Measurements from ENCODE around the gene TGFBRAP1.
"Not testable (repeated sequence)": the region's sequence is repeated elsewhere in the genome, so short reads cannot be mapped to it uniquely, and the experiment has no call there.

Gene TGFBRAP1

DNA sequence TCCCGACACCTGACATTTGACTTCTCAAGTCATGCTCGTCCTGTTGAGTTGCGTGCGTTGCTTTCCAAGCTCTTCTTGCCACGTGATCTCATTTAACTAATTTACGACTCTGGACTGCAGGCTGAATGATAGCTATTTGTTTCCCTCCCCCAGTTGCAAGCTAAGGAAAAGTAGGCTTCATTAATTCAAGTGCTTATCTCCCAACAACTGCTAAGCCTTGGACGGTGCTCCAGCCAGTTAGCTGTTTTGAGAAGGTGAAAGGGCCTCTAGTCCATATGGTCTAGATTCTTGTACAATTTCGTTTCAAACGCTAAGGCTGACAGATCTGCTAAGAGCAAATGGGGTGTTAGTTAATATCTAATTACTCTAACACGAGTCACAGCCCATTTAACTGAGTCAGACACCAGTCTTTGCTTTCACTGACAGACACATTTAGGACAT, 66.9 kb downstream of the TGFBRAP1 start:
- Histone ChIP-seq H3K36me3 (ENCODE audit: control insufficient read depth, insufficient read depth, low read length, severe bottlenecking) (peaks cover 22% of the 10 kb centered on the region), H3K4me1 (ENCODE audit: control insufficient read depth, insufficient read depth, low read length) (peaks cover 7% of the 10 kb centered on the region), H3K9ac (ENCODE audit: low read length) (no peak overlapping the region), H3K9me3 (ENCODE audit: control insufficient read depth, low read length) (no peaks in the 10 kb centered on the region), H3K4me3 (ENCODE audit: low read length) (no peak overlapping the region), H3K27me3 (replicated peaks; ENCODE audit: control insufficient read depth, insufficient read depth, low read length) (no peaks in the 10 kb centered on the region)
- no peak for DNase-seq (ENCODE audit: low read depth)

GRCh38 chr2:105261061-105261460, 68.5 kb downstream of the TGFBRAP1 start:
- Histone ChIP-seq H3K36me3 (ENCODE audit: control insufficient read depth, insufficient read depth, low read length, severe bottlenecking) (peaks cover 5% of the 10 kb centered on the region), H3K9me3 (ENCODE audit: control insufficient read depth, low read length) (no peaks in the 10 kb centered on the region), H3K27me3 (replicated peaks; ENCODE audit: control insufficient read depth, insufficient read depth, low read length) (no peaks in the 10 kb centered on the region), H3K9ac (ENCODE audit: low read length) (no peak overlapping the region), H3K4me3 (ENCODE audit: low read length) (no peak overlapping the region), H3K4me1 (ENCODE audit: control insufficient read depth, insufficient read depth, low read length) (peaks cover 7% of the 10 kb centered on the region)
- peak; percentile 97 for DNase-seq (ENCODE audit: low read depth)

DNA sequence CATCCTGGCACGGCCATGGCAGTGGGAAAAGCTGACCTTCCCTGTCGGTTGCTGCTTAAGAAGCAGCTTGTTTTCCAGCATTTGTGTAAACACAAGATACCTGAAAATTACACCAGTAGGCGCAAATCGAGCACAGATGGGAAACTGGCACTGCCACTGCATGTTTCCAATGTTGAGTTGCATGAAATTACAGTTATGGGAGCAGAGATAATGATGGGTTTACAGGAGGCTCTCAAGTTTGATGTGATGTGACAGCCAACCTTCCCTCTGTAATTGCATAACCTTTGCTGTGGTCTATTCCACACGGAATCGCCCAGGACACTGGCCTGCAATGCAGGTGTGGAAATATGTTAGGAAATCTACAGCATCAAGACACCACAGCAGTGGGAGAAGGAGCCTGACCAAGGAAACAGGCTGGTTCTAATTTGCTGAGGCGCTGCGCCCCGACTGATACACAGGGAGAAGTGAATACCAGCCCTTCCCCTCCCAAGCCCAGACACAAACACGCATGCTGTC, 70.6 kb downstream of the TGFBRAP1 start:
- DNase-seq (ENCODE audit: low read depth) = no peak
- peaks cover 12% of the 10 kb centered on the region for H3K4me1 ChIP-seq (ENCODE audit: control insufficient read depth, insufficient read depth, low read length)

GRCh38 chr2:105257981-105258380, 71.6 kb downstream of the TGFBRAP1 start:
- Histone ChIP-seq H3K4me3 (ENCODE audit: low read length) (no peak overlapping the region), H3K9me3 (ENCODE audit: control insufficient read depth, low read length) (no peaks in the 10 kb centered on the region), H3K4me1 (ENCODE audit: control insufficient read depth, insufficient read depth, low read length) (peaks cover 12% of the 10 kb centered on the region), H3K36me3 (ENCODE audit: control insufficient read depth, insufficient read depth, low read length, severe bottlenecking) (no peaks in the 10 kb centered on the region), H3K9ac (ENCODE audit: low read length) (no peak overlapping the region), H3K27me3 (replicated peaks; ENCODE audit: control insufficient read depth, insufficient read depth, low read length) (no peaks in the 10 kb centered on the region)
- no peak for DNase-seq (ENCODE audit: low read depth)

More for the DNA sequence above, 70.6 kb downstream of the TGFBRAP1 start:
- Histone ChIP-seq H3K4me3 (ENCODE audit: low read length) (no peak overlapping the region), H3K9me3 (ENCODE audit: control insufficient read depth, low read length) (no peaks in the 10 kb centered on the region), H3K36me3 (ENCODE audit: control insufficient read depth, insufficient read depth, low read length, severe bottlenecking) (no peaks in the 10 kb centered on the region), H3K27me3 (replicated peaks; ENCODE audit: control insufficient read depth, insufficient read depth, low read length) (no peaks in the 10 kb centered on the region), H3K9ac (ENCODE audit: low read length) (no peak overlapping the region)

DNA sequence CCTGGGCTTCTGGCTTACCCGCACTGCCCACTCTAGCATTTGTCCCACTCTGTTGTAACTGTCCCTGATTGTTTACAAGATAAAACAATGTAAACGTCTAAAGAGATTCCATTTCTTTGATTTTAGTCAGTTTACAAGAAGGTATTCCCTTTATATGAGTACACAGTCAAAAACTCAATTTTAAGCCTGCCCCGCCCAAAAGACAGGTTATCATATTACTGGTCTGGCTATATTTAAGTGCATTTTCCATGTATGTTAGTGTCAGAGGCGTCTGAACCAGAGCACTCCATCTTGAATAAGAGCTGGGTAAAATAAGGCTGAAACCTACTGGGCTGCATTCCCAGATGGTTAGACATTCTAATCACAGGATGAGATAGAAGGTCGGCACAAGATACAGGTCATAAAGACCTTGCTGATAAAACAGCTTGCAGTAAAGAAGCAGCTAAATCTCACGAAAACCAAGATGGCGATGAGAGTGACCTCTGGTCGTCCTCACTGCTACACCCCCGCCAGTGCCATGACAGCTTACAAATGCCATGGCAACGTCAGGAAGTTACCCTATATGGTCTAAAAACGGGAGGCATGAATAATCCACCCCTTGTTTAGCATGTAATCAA, 73.0 kb downstream of the TGFBRAP1 start:
- Histone ChIP-seq H3K9me3 (ENCODE audit: control insufficient read depth, low read length) (no peaks in the 10 kb centered on the region), H3K9ac (ENCODE audit: low read length) (no peak overlapping the region), H3K4me3 (ENCODE audit: low read length) (no peak overlapping the region), H3K27me3 (replicated peaks; ENCODE audit: control insufficient read depth, insufficient read depth, low read length) (no peaks in the 10 kb centered on the region), H3K36me3 (ENCODE audit: control insufficient read depth, insufficient read depth, low read length, severe bottlenecking) (no peaks in the 10 kb centered on the region), H3K4me1 (ENCODE audit: control insufficient read depth, insufficient read depth, low read length) (peaks cover 9% of the 10 kb centered on the region)
- DNase-seq (ENCODE audit: low read depth) = peak; percentile 31

DNA sequence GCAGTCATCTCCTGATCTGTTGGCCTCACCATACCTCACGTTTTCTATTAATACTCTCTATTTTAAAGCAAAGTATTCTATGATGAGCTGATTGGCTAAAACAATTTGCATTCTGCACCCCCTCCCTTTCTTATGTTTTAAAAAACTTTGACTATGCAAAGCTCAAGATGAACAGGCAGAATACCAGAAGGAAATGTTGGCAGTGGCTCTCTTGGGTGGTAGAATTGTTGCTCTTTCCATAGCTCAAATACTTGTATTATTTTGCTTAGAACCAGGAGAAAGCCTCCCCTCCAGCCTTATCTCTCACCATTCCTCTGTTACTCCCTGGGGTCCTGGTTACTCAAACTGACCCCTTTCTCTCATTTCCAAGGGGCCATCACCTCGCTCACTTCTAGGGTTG, 73.6 kb downstream of the TGFBRAP1 start:
- DNase-seq (ENCODE audit: low read depth) = no peak
- H3K4me3 ChIP-seq (ENCODE audit: low read length) = no peak overlapping the region

DNA sequence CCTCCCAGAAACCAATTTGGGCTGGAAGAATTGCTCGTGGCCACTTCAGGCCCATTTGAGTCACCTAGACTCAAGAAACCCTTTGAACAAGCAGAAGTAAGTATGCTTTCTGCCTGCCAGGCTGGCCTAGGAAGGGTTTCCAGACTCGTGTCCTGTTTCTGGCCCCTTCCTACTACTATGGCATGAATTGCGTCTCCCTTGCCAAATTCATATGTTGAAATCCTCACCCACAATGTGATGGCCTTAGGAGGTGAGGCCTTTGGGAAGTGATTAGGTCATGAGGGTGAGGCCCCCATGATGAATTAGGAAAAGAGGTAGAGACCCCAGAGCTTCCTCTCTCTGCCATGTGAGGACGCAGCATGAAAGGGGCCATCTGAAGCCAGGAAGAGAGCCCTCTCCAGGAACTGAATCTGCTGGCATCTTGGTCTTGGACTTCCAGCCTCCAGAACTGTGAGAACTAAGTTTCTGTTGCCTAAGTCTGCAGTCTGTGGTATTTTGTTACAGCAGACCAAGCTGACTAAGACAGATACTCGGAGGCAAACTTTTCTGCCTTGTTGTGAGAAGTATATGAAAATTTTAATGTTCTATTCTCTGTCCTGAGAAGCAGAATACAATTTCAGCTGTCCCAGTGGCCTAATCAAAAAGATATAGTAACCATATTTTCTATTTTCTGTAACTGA, 74.9 kb downstream of the TGFBRAP1 start:
- DNase-seq (ENCODE audit: low read depth) = no peak
- peaks cover 6% of the 10 kb centered on the region for H3K4me1 ChIP-seq (ENCODE audit: control insufficient read depth, insufficient read depth, low read length)
- H3K4me3 ChIP-seq (ENCODE audit: low read length) = no peak overlapping the region
- no peaks in the 10 kb centered on the region for H3K36me3 ChIP-seq (ENCODE audit: control insufficient read depth, insufficient read depth, low read length, severe bottlenecking)
- H3K27me3 ChIP-seq (replicated peaks; ENCODE audit: control insufficient read depth, insufficient read depth, low read length) = peaks cover 3% of the 10 kb centered on the region
- H3K9me3 ChIP-seq (ENCODE audit: control insufficient read depth, low read length) = no peaks in the 10 kb centered on the region
- H3K9ac ChIP-seq (ENCODE audit: low read length) = no peak overlapping the region

More for the DNA sequence above, 73.6 kb downstream of the TGFBRAP1 start:
- H3K9me3 ChIP-seq (ENCODE audit: control insufficient read depth, low read length) = no peaks in the 10 kb centered on the region
- H3K36me3 ChIP-seq (ENCODE audit: control insufficient read depth, insufficient read depth, low read length, severe bottlenecking) = no peaks in the 10 kb centered on the region
- no peaks in the 10 kb centered on the region for H3K27me3 ChIP-seq (replicated peaks; ENCODE audit: control insufficient read depth, insufficient read depth, low read length)
- no peak overlapping the region for H3K9ac ChIP-seq (ENCODE audit: low read length)
- H3K4me1 ChIP-seq (ENCODE audit: control insufficient read depth, insufficient read depth, low read length) = peaks cover 6% of the 10 kb centered on the region

GRCh38 chr2:105252271-105252670, 77.3 kb downstream of the TGFBRAP1 start:
- Histone ChIP-seq H3K9ac (ENCODE audit: low read length) (no peak overlapping the region), H3K9me3 (ENCODE audit: control insufficient read depth, low read length) (no peaks in the 10 kb centered on the region), H3K4me3 (ENCODE audit: low read length) (no peak overlapping the region), H3K27me3 (replicated peaks; ENCODE audit: control insufficient read depth, insufficient read depth, low read length) (peaks cover 4% of the 10 kb centered on the region), H3K4me1 (ENCODE audit: control insufficient read depth, insufficient read depth, low read length) (peaks cover 13% of the 10 kb centered on the region), H3K36me3 (ENCODE audit: control insufficient read depth, insufficient read depth, low read length, severe bottlenecking) (no peaks in the 10 kb centered on the region)
- DNase-seq (ENCODE audit: low read depth) = no peak

GRCh38 chr2:105251016-105251648, 78.4 kb downstream of the TGFBRAP1 start:
- not testable (repeated sequence) for H3K36me3 ChIP-seq (ENCODE audit: control insufficient read depth, insufficient read depth, low read length, severe bottlenecking); H3K9ac ChIP-seq (ENCODE audit: low read length); H3K27me3 ChIP-seq (replicated peaks; ENCODE audit: control insufficient read depth, insufficient read depth, low read length); DNase-seq (ENCODE audit: low read depth); H3K9me3 ChIP-seq (ENCODE audit: control insufficient read depth, low read length); H3K4me3 ChIP-seq (ENCODE audit: low read length)
- H3K4me1 ChIP-seq (ENCODE audit: control insufficient read depth, insufficient read depth, low read length) = peaks cover 13% of the 10 kb centered on the region

DNA sequence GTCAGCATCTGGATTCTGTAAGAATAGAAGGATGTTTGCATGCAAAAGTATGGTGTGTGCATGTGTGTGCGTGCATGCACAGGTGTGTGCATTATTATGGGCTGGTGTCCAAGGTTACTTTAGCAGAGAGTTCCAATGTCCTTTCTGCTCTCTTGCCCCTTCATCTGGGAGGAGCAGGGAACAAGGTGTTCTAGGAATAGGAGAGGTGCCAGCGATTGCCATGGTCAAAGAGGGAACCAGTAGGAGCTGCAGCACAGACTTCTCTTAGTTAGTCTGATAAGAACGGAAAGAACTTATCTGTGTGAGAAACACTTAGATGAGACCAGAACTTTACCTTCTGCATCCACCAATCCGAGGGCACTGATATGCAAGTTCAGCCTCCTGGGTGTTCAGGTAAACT, 79.6 kb downstream of the TGFBRAP1 start:
- H3K36me3 ChIP-seq (ENCODE audit: control insufficient read depth, insufficient read depth, low read length, severe bottlenecking) = no peaks in the 10 kb centered on the region
- peaks cover 8% of the 10 kb centered on the region for H3K27me3 ChIP-seq (replicated peaks; ENCODE audit: control insufficient read depth, insufficient read depth, low read length)
- peaks cover 13% of the 10 kb centered on the region for H3K4me1 ChIP-seq (ENCODE audit: control insufficient read depth, insufficient read depth, low read length)
- H3K9me3 ChIP-seq (ENCODE audit: control insufficient read depth, low read length) = no peaks in the 10 kb centered on the region
- no peak overlapping the region for H3K4me3 ChIP-seq (ENCODE audit: low read length)
- DNase-seq (ENCODE audit: low read depth) = no peak
- H3K9ac ChIP-seq (ENCODE audit: low read length) = no peak overlapping the region

DNA sequence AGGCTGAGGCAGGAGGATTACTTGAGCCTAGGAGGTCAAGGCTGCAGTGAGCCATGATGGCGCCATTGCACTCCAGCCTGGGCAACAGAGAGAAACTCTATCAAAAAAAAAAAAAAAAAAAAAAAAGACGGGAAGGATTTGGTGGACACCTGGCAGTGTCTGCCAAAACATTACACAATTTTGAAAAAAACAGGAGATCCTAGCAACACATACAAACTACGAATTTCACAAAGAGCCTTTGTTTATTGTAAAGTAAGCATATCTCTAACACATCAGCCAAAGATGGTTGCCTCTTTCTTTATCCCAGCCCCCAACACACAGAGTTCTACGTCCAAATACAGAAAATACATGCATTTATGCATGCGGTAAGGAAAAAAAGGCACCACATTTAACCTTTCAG, 80.4 kb downstream of the TGFBRAP1 start:
- Histone ChIP-seq H3K9me3 (ENCODE audit: control insufficient read depth, low read length) (no peaks in the 10 kb centered on the region), H3K36me3 (ENCODE audit: control insufficient read depth, insufficient read depth, low read length, severe bottlenecking) (no peaks in the 10 kb centered on the region), H3K27me3 (replicated peaks; ENCODE audit: control insufficient read depth, insufficient read depth, low read length) (peaks cover 8% of the 10 kb centered on the region)

More for the DNA sequence above, 80.4 kb downstream of the TGFBRAP1 start:
- no peak overlapping the region for H3K9ac ChIP-seq (ENCODE audit: low read length)
- DNase-seq (ENCODE audit: low read depth) = no peak
- no peak overlapping the region for H3K4me3 ChIP-seq (ENCODE audit: low read length)
- H3K4me1 ChIP-seq (ENCODE audit: control insufficient read depth, insufficient read depth, low read length) = peaks cover 7% of the 10 kb centered on the region
